Measurements from ENCODE around the gene NGDN.

Gene NGDN

GRCh38 chr14:23478109-23478759 is 8.7 kb downstream of the NGDN start:
- peak; percentile 67 to 68 for DNase-seq

- no peak for DNase-seq
These were observed 12.0 kb downstream of the NGDN start for GRCh38 chr14:23481362-23481970.

GRCh38 chr14:23481979-23482822 is 12.7 kb downstream of the NGDN start:
- no peak for DNase-seq

DNA sequence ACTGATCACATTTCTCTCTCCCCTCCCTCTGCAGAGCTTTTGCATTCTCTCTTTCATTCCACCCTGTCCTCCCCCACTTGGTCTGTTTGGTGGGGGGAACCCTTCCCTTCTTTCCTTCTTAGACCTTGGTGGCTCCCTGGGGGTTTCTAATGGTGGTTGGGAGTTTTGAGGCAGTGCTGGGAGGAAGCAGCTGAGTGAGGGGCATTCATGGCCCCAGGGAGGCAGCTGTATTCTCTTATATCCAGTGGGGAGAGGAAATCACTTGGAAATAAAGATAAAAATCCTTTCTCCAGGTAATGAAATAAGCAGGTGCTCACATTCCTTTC is 13.3 kb downstream of the NGDN start:
- no peak for DNase-seq

- peak in 1 of 2 experiments; percentile 5 for DNase-seq
These were observed 13.8 kb downstream of the NGDN start for GRCh38 chr14:23483236-23483854.

- no peak for DNase-seq
These were observed 15.8 kb downstream of the NGDN start for GRCh38 chr14:23485326-23485725.

- DNase-seq, result no peak
These were observed 16.5 kb downstream of the NGDN start for GRCh38 chr14:23486036-23486435.

DNA sequence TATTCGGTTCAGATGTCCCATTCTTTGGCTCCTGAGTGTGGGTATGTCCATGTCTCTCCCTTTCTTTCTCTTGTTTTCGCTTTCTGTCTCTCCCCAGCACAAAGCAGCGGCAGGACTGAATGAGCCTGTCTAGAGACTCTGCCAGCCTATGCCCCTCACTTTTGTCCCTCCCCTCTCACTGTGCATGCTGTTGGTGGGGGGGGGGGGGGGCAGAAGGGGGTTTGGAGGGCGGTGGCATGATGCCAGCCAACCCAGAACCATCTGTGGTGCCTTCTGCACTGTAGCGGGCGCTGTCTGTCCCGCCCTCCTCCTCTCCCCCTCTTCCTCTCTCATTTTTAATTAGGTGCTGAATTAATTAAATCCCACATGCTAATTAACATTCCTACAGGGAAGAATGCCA is 17.7 kb downstream of the NGDN start:
- no peak for DNase-seq

DNA sequence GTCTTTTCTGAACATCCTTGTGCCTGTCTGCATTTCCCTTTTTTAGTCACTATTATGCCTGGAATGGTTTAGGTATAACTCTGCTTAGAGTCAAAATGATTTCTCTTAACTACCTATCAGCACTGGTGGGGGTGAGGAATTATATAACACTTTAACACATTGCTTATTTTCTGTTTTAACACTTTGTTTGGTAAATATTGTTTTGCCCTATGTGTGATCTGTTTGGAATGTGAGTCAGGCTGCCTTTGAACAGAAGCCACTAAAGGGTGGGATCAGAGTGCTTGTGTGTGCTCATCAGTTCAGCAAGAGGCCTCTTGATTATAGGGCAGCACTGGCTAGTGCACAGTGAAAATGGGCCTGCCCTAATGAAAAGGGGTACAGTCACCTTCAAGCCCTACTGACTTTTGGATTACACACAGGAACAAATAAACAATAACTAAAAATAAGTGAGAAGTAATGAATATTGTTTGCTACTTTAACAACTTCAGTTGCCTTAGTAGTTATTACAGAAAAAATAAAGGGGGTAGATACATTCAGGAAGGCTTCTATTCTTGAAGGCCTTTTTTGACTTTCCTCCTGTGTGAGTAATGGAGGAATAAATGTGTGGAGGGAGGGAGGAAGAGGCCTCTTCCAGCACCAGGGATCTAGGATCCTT is 23.2 kb downstream of the NGDN start:
- DNase-seq, result no peak

GRCh38 chr14:23494223-23494622 is 24.7 kb downstream of the NGDN start:
- no peak for DNase-seq

DNA sequence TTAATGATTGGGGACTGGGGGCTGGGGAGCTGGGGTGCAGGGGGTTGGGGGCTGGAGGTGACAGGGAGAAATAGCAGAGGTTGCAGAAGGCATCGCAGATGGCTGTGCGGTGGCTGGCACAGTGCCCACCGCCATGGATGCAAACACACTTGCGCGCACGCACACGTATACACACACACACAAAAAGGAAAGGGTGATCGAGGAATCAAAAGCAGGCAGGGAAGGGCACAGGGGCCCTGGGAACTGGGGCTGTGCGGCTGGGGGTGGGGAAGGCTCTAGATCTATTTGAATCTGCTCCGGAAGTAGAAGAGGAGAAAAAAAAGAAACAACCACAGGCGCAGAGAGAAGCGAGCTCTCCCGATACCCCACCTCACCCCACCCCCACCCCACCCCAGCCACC is 42.7 kb downstream of the NGDN start:
- DNase-seq, result no peak

DNA sequence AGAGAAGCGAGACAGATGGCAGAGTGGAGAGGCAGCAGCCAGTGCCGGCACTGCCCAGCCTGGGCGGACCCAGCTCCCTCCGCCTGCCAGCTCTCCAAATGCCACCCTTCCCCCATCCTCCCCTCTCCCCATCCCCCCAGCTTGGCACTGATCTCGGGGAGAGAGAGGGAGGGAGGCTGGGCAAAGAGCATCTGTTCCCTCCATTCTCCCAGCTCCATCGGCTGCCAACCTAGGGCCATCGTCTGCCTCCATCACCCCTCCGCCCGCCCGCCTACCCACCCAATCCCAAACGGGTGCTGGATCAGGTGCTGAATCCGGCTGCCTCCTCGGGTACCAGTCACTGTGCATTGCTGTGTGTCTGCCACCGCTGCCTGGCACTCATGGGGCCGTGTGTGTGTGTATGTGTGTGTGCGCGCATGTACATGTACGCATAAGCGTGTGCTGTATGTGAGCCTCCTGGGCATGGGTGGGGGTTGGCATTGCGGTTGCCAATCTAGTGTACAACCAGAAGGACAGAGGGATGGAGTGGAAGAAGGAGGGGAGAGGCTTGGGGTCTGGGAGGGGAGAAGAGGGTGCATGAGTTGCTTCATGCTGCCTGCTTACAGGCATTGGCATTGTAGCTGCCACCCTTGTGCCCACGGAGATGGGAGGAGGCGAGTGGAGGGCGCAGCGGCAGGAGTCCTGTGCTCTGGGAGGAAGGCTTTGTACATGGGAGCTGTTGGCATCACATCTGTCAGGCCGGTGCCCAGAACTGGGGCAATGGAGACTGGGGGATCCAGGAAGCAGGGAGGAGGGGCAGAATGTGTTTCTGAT is 43.7 kb downstream of the NGDN start:
- no peak for DNase-seq

DNA sequence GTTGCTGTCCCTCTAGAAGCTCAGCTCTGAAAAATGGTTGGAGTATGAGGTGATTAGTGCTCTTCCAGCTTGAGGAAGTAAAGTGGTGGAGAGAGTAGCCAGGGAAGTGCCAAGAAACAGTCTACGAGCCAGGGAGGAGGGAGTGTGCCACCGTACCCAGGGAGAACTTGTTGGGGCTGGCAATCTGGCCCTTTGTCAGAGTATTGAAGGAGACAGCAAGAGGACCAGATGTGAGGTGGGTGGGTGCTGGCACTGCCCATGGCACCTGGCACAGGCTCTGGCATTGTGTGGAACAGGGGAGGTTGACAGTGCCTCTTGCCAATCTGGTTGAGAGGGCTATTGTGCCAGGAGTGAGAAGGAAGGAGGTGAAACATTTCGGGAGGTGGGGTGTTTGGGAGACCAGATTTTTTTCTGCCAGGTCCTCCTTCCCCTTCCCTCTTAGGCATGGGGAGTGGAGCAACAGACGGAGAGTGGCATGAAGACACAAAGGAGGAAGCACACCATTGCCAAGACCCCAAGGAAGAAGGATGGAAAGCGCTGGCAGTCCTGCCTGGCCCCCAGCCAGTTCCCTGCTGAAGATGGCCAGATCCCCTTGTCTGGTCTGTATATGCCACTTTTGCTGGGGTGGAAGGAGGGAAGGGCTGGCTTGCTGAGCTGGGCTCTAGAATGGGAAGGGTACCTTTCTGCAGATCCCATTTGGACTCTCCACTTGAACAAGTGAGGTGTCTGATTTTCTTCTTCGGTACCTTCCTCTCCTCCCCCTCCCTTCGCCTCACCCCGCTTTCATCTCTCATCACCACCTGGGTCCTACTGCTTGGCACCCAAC is 44.5 kb downstream of the NGDN start:
- no peak for DNase-seq

DNA sequence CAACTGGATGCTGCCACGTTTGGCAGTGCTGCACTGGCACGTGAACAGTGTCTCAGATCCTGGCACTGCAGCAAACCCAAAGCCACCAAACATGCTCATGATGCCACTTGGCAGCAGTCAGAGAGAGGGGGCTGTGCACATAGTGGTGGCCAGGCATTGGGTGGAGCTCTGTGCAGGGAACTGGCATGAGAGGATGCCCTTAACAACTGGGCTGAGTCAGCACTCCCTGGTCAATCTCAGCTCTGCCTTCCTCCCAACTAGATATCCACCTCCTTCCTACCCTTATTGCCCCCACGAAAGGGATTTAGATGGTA is 45.1 kb downstream of the NGDN start:
- no peak for DNase-seq

- DNase-seq, result no peak
These were observed 48.3 kb downstream of the NGDN start for GRCh38 chr14:23517650-23518326.

- no peak for DNase-seq
These were observed 49.2 kb downstream of the NGDN start for GRCh38 chr14:23518709-23519108.

DNA sequence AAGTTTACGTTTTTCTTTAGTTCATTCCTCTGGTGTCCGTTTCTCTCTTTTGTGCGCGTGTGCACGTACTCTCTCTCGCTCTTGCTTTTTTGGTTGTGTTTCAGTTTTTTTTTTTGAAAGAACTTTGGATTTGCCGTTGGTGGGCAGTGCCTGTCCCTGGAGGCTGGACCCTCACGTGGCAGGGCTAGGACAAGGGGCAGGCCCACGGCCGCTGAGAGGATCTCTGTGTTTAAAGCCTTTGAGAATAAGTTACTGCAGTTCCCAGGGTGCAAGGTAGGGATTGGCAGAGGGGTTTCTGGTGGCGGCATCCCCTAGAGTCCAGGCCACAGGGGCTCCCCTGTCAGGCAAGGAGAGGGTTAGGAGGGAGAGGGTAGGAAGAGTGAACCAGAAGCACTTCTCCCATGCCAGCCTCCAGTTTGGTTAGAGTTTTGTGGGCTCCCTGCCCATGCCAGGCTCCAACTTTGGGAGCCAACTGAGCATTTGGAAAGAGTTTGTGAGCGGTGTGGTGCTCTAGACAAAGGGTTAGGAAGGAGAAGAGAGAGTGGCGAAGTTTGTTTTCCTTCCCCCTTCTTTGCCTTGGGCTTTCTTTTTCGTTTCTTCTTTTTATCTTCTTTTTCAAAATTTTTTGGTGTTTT is 51.5 kb downstream of the NGDN start:
- DNase-seq, result no peak

- DNase-seq, result no peak
These were observed 52.5 kb downstream of the NGDN start for GRCh38 chr14:23521785-23522640.

DNA sequence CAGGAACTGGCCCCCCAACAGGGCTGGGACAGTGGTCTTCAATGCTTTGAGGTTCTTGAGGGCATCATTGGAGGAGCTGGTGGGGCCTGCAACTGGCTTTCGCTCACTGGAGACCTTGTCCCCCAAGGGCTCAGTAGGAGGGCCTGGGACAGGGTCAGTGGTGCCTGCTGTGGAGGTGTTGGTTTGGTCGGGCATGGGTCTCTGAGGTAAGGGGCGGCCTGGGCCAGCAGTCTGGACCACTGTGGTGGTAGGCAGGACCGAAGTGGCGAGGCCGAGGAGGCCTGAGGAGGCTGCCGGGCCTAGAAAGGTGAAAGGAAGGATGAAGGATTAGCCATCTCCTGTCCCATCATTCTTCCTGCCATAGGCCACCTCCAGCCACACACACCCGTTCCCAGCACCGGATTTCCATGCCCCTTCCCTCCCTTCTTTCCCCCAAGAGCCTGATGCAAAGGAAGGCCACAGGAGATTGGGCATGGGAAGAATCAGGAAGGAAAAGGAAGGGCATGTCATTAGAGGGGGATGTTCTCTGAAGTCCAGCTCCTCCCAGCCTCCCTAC is 53.2 kb downstream of the NGDN start:
- no peak for DNase-seq

Measured in AML-193 (cell line).